PFSK-1 (cell line): ENCODE results near the gene DDAH1.

Source experiments
- FOXP2 ChIP-seq: optimal IDR thresholded peaks from 2 replicates; pipeline ENCODE3; 2011; ENCODE audit warnings: borderline replicate concordance, control low read depth, inconsistent platforms; ENCODE audit not compliant: insufficient read depth; ENCODE audit errors: extremely low read length, extremely low read depth
- POLR2AphosphoS5 ChIP-seq: IDR thresholded peaks from 2 replicates; pipeline ENCODE4 v1.6.1; 2012; ENCODE audit warnings: low read depth, mild to moderate bottlenecking, control low read depth, low read length, moderate library complexity
- SIN3A ChIP-seq: IDR thresholded peaks from 2 replicates; pipeline ENCODE4 v1.6.1; 2012; ENCODE audit warnings: mild to moderate bottlenecking, low read length, moderate library complexity, borderline replicate concordance; ENCODE audit not compliant: insufficient read depth
- TAF1 ChIP-seq: IDR thresholded peaks from 2 replicates; pipeline ENCODE4 v1.6.1; 2012; ENCODE audit warnings: low read length, control low read depth, borderline replicate concordance; ENCODE audit not compliant: insufficient read depth
- TF ChIP-seq, protein P1 (sequence below), 2 experiments: IDR thresholded peaks; 2 replicates each; pipeline versions ENCODE4 v1.6.1 to v1.8.0; 2011 to 2012; ENCODE audit warnings: low read depth in 2 of 2, low read length in 2 of 2, control low read depth in 1 of 2, inconsistent platforms in 1 of 2, mild to moderate bottlenecking in 1 of 2, moderate library complexity in 1 of 2; ENCODE audit not compliant: insufficient read depth in 1 of 2

DDAH1 gene

DNA sequence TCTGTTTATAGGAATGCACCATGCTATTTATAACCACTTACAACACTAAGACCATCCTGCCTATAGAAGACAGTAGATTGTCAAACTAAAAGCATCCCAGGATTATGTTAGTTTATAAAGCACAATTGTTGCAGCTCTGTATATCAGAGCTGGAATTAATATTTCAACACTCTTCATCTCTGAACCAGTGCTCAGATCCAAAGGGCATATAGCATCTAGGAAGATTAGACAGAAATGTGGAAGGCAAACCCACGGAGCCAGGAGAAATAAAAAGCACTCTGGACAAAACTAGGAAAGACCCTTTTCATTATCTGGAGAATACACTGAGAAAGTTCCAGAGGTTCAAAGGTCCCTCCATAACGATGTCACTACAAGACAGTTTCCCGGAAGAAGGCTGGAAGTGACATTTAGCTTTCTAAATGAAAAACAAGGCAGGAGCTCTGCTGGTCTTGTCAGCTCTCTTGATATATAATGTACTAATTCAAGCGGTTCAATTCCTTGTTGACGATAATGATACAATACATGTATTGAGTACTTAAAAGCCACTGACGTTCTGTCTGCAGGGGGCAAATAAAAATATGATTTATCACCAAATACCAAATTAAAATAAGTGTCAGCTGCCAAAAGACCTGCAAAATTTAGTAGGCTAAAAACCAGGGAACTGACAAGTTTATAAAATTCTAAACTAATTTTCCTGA lies 96.7 kb downstream of the DDAH1 start:
- TF ChIP-seq, protein P1, sequence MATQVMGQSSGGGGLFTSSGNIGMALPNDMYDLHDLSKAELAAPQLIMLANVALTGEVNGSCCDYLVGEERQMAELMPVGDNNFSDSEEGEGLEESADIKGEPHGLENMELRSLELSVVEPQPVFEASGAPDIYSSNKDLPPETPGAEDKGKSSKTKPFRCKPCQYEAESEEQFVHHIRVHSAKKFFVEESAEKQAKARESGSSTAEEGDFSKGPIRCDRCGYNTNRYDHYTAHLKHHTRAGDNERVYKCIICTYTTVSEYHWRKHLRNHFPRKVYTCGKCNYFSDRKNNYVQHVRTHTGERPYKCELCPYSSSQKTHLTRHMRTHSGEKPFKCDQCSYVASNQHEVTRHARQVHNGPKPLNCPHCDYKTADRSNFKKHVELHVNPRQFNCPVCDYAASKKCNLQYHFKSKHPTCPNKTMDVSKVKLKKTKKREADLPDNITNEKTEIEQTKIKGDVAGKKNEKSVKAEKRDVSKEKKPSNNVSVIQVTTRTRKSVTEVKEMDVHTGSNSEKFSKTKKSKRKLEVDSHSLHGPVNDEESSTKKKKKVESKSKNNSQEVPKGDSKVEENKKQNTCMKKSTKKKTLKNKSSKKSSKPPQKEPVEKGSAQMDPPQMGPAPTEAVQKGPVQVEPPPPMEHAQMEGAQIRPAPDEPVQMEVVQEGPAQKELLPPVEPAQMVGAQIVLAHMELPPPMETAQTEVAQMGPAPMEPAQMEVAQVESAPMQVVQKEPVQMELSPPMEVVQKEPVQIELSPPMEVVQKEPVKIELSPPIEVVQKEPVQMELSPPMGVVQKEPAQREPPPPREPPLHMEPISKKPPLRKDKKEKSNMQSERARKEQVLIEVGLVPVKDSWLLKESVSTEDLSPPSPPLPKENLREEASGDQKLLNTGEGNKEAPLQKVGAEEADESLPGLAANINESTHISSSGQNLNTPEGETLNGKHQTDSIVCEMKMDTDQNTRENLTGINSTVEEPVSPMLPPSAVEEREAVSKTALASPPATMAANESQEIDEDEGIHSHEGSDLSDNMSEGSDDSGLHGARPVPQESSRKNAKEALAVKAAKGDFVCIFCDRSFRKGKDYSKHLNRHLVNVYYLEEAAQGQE (IDR thresholded peaks at IDR 0.05; ENCODE audit: insufficient read depth in 1 of 2, low read depth in 2 of 2, low read length in 2 of 2), result no peak
- TF ChIP-seq POLR2AphosphoS5, result no peak

GRCh38 chr1:85366391-85367170 lies 98.4 kb downstream of the DDAH1 start:
- TF ChIP-seq SIN3A (no peak), POLR2AphosphoS5 (no peak), TAF1 (no peak), FOXP2 (no peak)
- TF ChIP-seq, protein P1 (IDR thresholded peaks at IDR 0.05; ENCODE audit: insufficient read depth in 1 of 2, low read depth in 2 of 2, low read length in 2 of 2), result no peak

DNA sequence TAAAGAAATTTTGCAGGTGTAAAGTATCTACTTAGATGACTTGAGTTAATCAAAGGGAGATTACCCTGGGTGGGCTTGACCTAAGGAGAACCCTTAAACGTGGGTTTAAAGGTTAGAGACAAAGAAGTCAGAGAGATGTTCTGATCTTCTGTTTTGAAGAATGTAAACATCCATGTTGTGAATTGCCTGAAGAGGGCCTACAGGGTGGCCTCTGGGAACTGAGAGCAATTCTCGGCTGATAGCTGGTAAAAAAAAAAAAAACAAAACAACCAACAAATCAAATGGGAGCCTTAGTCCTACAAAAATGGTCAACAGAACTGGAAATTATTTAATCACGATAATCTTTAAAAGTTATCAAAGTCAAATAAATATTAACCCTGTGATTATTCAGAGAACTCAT lies 99.1 kb downstream of the DDAH1 start:
- no peak for TF ChIP-seq SIN3A
- TF ChIP-seq FOXP2, result no peak
- TF ChIP-seq POLR2AphosphoS5, result no peak
- TF ChIP-seq, protein P1 (IDR thresholded peaks at IDR 0.05; ENCODE audit: insufficient read depth in 1 of 2, low read depth in 2 of 2, low read length in 2 of 2), result no peak
- TF ChIP-seq TAF1, result no peak

DNA sequence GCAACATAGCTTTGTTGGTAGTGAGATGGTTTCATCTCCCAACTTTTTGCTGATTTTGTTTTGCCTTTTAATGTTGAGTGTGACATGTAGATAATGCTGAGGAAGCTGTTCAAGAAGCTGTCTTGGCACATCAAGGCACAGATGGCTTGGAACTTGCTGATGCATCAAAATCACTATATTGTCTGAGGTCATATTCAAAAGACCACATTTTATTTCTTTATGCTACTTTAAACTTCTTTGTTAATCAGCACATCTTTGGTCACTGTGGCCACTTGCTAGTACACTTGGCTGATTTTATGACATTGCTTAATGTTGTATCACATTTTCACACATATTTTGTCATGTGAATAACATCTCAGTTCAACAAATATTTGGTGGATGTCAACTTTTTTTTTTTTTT lies 101.4 kb downstream of the DDAH1 start:
- TF ChIP-seq POLR2AphosphoS5 (no peak), TAF1 (no peak), SIN3A (no peak), FOXP2 (no peak)
- TF ChIP-seq, protein P1 (IDR thresholded peaks at IDR 0.05; ENCODE audit: insufficient read depth in 1 of 2, low read depth in 2 of 2, low read length in 2 of 2), result no peak
